GM18511 (cell line): Measurements from ENCODE around the gene NDUFV3.
"Not testable (repeated sequence)": the region's sequence is repeated elsewhere in the genome, so short reads cannot be mapped to it uniquely, and the experiment has no call there.

Experiments
- ATAC-seq: cut with Tn5 transposase; IDR thresholded peaks from one replicate; pipeline ENCODE4 v1.9.1; 2021; ENCODE audit warnings: mild to moderate bottlenecking, moderate library complexity; ENCODE audit not compliant: unreplicated experiment

NDUFV3 gene

DNA sequence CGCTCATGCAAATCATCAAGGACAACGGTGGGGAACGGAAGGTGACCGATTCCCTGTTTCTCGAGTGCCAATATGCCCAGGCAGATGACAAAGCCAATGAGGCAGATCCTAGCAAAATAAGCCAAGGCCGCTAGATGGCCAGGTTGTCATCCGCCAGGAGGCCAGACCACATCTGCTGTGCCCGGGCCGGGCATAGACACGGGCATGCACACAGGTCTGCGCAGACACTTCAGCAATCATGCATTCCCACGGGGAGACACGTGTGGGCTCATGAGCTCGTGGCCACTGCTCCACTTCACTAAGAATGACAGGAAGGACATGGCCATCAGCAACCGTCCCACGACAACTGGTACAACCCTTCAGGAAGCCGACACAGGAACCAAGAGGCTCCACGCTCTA, 37.2 kb upstream of the NDUFV3 start:
- no peak for ATAC-seq

DNA sequence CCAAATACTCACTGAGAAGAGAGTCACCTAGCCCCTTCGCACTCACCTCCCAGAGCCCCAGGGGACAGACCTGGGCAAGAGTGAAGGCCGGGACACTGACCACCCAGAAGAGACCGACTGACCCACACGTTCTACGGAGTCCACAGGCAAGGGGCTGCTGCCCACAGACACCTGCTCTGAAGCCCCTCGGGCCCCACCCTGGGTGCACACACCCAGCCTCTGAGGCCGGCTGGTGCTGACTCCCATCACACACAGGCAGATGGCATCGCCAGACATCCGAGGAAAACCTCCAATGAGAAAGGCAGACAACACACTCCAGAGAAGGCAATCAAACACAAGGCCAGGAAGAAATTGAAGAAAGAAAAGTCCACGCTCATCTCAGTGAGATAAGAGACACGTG, 35.9 kb upstream of the NDUFV3 start:
- ATAC-seq: no peak

DNA sequence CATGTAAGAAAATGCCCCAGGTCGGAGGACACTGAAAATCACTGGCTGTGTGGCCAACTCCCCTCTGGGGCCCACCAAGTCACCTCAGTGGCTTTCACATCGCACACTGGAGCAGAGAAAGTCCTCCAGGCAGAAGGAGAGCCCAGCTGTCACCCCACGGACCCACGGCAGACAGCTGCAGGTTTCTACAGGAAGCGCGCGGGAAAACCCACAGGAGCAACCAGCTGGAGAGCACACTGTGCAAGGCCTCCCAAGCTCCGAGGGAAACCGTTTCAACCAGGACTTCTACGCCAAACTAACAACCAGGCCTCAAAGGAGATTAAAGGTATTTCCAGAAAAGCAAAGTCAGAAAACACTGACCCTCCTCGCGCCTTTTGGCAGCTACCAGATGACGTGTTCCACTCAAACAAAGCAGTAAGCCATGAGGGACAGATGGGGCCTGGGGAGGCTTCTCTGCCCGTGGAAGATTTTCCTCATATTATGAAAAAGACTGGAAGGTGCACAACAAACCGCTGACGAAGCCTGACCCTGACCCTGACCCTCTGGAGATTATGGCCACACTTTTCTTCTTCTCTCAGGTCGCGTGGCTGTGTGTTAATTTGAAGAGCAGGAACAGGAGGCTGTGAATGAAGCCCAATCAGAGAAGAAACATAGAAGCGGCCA, 34.8 kb upstream of the NDUFV3 start:
- no peak for ATAC-seq

GRCh38 chr21:42858957-42859890, 33.9 kb upstream of the NDUFV3 start:
- no peak for ATAC-seq

- no peak for ATAC-seq
Observed at GRCh38 chr21:42859891-42860230, 33.2 kb upstream of the NDUFV3 start.

GRCh38 chr21:42860345-42860744, 32.8 kb upstream of the NDUFV3 start:
- no peak for ATAC-seq

DNA sequence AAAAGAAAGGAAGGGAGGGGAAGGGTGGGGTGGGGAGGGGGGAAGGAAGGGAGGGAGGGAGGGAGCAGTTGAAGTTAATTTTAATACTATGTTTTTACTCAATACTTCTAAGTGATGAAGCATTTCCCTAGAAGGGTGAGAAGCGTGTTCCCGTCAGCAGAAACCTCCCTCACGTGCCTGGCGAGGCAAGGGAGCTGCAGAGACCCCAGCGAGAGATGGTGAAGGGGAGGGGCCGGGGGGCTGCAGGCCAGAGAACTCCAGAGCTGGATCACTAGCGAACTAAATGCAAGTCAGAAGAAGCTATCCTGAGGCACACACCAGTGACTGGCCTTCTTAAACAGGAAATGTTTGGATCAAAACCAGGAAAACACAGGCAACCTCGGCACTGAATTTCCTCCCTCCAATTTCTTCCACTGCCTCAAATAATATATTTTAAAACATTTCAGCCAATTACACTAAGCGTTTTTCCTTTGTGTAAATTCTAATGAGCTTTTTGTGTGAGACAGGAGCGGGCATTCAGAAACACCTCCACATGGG, 31.7 kb upstream of the NDUFV3 start:
- ATAC-seq: no peak

- no peak for ATAC-seq
Observed at GRCh38 chr21:42861848-42862400, 31.2 kb upstream of the NDUFV3 start.

- no peak for ATAC-seq
Observed at GRCh38 chr21:42862774-42863503, 30.2 kb upstream of the NDUFV3 start.

DNA sequence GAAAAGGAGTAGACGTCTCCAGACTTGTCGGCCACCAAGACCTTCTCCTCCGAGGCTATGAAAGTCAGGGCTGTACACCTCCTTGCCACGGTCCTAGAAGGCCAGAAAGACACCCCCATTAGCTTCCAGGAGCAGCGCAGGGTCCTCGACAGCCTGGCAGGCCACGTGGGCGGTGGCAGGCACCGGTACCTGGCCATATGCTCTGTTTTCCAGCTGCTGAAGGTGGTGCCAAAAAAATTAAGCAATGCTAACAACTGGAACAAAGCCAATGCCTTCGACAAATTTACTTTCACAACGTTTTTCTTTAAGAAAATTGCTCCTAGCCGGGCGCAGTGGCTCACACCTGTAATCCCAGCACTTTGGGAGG, 29.6 kb upstream of the NDUFV3 start:
- ATAC-seq: no peak

DNA sequence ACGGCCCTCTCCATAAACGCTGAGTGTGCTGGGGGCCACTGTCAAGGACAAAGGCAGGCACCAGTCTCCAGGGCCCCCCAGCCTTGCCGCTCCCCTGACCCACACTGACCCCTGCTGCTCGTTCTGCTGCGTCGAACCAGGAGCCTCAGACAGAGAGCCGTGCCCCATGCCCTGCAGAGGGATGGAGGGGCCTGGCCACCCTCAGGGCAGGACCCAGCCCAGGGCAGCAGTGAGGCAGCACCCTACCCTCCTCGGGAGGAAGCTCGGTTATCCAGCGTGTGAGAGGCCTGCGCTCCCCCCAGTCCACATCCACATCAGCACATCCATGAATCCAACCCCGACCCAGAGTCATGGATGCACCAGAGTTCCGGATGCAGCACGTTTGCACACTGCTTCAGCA, 28.8 kb upstream of the NDUFV3 start:
- no peak for ATAC-seq

GRCh38 chr21:42864815-42865775, 28.0 kb upstream of the NDUFV3 start:
- ATAC-seq: no peak

GRCh38 chr21:42865776-42866160, 27.3 kb upstream of the NDUFV3 start:
- ATAC-seq: no peak

GRCh38 chr21:42868196-42868595, 24.9 kb upstream of the NDUFV3 start:
- ATAC-seq: no peak

- no peak for ATAC-seq
Observed at GRCh38 chr21:42873096-42873495, 20.0 kb upstream of the NDUFV3 start.

DNA sequence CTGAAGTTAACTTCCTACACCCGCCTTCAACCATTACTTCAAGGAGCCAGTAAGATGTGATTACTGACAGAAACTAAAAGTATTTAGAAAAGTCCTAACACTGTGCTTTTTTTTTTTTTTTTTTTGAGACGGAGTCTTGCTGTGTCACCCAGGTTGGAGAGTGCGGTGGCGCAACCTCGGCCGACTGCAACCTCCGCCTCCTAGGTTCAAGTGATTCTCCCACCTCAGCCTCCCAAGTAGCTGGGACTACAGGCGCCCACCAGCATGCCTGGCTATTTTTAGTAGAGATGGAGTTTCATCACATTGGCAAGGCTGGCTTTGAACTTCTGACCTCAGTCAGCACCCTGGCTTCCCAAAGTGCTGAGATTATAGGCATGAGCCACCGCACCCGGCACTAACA, 17.3 kb upstream of the NDUFV3 start:
- not testable (repeated sequence) for ATAC-seq

DNA sequence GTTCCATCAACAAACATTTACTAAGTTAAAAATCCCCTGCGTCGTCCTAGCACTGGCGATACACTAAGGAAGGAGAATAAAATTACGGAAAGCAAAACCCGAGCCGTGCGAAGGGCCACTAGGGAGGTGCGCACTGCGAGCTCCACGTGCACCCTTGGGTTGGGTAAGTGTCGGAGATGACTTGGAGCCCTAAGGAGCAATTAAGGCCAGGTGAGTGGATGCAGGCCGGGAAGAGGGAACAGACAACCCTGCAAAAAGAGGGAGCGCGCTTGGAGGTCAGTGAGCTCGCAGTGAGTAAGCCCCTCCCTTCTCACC, 14.5 kb upstream of the NDUFV3 start:
- ATAC-seq: peak; percentile 26

DNA sequence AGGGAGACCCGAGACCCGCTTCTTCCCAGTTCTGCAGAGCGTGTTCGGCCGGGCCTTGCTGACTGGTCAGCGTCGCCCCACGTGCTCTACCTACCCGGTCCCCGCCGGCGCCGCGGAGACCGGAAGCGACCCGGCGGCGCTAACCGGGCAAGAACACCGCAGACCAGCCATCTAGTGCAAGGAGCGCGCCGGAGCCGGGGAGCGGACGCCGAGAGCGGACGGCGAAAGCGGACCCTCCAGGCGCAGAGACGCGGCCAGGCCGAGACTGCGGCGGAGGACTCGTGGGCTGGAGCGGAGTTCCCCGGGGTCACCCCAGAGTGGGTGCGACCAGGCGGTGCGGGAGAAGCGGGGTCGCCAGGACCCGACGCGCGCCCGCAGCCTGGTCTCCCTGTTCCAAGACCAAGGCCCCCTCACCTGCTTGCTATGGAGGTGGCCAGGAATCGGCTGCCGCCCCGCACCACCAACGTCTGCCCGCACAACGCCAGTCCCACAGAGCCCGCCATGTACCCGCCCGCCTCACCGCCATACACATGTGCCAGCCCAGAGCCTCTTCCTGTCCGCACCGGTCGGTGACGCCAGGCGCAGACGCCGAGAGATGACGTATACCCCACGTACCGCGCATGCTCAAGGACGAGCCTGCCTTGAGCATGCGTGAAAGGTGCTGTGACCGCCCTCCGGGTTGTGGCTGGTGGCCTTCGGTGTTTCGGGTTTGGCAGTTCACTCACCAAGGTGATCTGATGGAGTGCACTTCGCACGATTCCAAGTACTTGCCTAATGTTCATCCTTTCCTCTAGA, 13.9 kb upstream of the NDUFV3 start, which contains the start of gene WDR4:
TSS of gene WDR4 (minus strand) at position 547 of the 795 bp plus-strand sequence. CDS start at position 503, 44 bp downstream.
- peak; percentile 88 for ATAC-seq

DNA sequence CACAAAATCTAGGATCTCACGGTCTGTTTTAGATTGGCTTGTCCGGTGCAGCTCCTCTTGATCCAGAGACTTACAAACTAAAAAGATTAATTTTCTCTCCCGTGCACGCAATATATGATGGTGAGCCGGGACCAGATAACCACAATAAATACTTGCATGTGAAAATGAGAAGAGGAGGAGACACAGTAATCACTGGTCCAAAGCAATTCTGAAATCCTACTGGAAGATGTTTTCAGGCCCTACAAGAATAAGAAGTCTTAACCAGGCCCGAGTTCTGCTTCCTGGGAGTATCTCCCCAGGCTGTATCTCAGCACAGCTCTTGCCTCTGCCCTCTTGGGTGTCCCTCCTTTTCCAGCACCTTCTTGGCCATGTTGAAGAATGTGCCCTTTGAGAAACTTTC, 12.8 kb upstream of the NDUFV3 start:
- ATAC-seq: no peak
